CD4-positive, alpha-beta T cell treated with Interleukin-15 for 4 hours (primary cell): Measurements from ENCODE around the gene PSMD4.

Experiments
- DNase-seq: peaks from one replicate; pipeline ENCODE4 v3.0.0-alpha.2; 2020; ENCODE audit warnings: low spot score

Gene PSMD4

GRCh38 chr1:151294742-151295462, 40.4 kb downstream of the PSMD4 start:
- DNase-seq = no peak

GRCh38 chr1:151309811-151310323, 55.3 kb downstream of the PSMD4 start:
- DNase-seq = no peak

- no peak for DNase-seq
Observed at GRCh38 chr1:151311011-151311410, 56.5 kb downstream of the PSMD4 start.

GRCh38 chr1:151311589-151312331, 57.2 kb downstream of the PSMD4 start:
- peak; percentile 88 for DNase-seq

- no peak for DNase-seq
Observed at GRCh38 chr1:151312411-151312810, 57.9 kb downstream of the PSMD4 start.

- no peak for DNase-seq
Observed at GRCh38 chr1:151312826-151313225, 58.3 kb downstream of the PSMD4 start.

GRCh38 chr1:151313501-151313900, 59.0 kb downstream of the PSMD4 start:
- DNase-seq = no peak

GRCh38 chr1:151314137-151314875, 59.8 kb downstream of the PSMD4 start:
- no peak for DNase-seq

- DNase-seq = no peak
Observed at GRCh38 chr1:151315565-151316235, 61.2 kb downstream of the PSMD4 start.
